Measurements from ENCODE around the gene COX7B.
A peak's percentile ranks its signal among the peaks of the same experiment; 100 is the strongest.

GRCh38 chrX:77899081-77899828, at the start of gene COX7B:
- TF ChIP-seq CTCF (IDR thresholded peaks at IDR 0.05), result peak; percentile 51
- no peak for TF ChIP-seq EZH2phosphoT487 (IDR thresholded peaks at IDR 0.05)
- peak; percentile 46 for TF ChIP-seq EZH2 (IDR thresholded peaks at IDR 0.05)

All from neural progenitor cell (in vitro differentiated cells).